SU-DHL-6 (cell line): ENCODE measurements around the gene PRKAB1.

Experiments
- H2AFZ ChIP-seq: fragments of 200-600 bp; sonication (generic); 2 replicates; pipeline ENCODE4 v1.6.1; 2014; ENCODE audit warnings: low read depth, mild to moderate bottlenecking, moderate library complexity, mixed read lengths, antibody characterized with exemption, low read length; ENCODE audit not compliant: severe bottlenecking
- H3F3A ChIP-seq: fragments of 200-600 bp; shearing (Covaris generic); 2 replicates; pipeline ENCODE4 v1.6.0; 2016; ENCODE audit warnings: antibody characterized with exemption, mild to moderate bottlenecking; ENCODE audit not compliant: insufficient read depth
- H3K27ac ChIP-seq: fragments of 200-600 bp; sonication (generic); 2 replicates; pipeline ENCODE4 v1.5.1; 2016; ENCODE audit warnings: low read depth, mild to moderate bottlenecking, low read length, moderate library complexity, mixed read lengths
- H3K27me3 ChIP-seq: fragments of 200-600 bp; sonication (generic), shearing (Covaris generic); 2 replicates; pipeline ENCODE4 v1.6.0; 2014; ENCODE audit warnings: mild to moderate bottlenecking, low read length
- H3K36me3 ChIP-seq: fragments of 200-600 bp; sonication (generic); 2 replicates; pipeline ENCODE4 v1.6.1; 2014; ENCODE audit warnings: mild to moderate bottlenecking, low read length, mixed read lengths
- H3K4me2 ChIP-seq: fragments of 300-600, 200-600 bp; shearing (Covaris generic), sonication (generic); 2 replicates; pipeline ENCODE4 v1.6.0; 2014; ENCODE audit warnings: low read length, low read depth, mild to moderate bottlenecking; ENCODE audit not compliant: poor library complexity, severe bottlenecking
- H3K4me3 ChIP-seq: fragments of 200-600 bp; sonication (generic); 2 replicates; pipeline ENCODE4 v1.5.1; 2014; ENCODE audit warnings: antibody characterized with exemption, low read length, mild to moderate bottlenecking, mixed read lengths; ENCODE audit not compliant: insufficient read depth, poor library complexity, severe bottlenecking
- H3K79me2 ChIP-seq: fragments of 200-600 bp; sonication (generic); 2 replicates; pipeline ENCODE4 v1.6.1; 2014; ENCODE audit warnings: mild to moderate bottlenecking, low read length, moderate library complexity; ENCODE audit not compliant: insufficient read depth
- H3K9ac ChIP-seq: fragments of 200-600 bp; sonication (generic); 2 replicates; pipeline ENCODE4 v1.7.0; 2014; ENCODE audit warnings: mild to moderate bottlenecking, low read length
- H3K9me2 ChIP-seq: fragments of 200-600 bp; sonication (generic); replicated peaks from 2 replicates; pipeline ENCODE4 v1.6.1; 2014; ENCODE audit warnings: low read length; ENCODE audit not compliant: insufficient read depth
- H3K9me3 ChIP-seq: fragments of 200-600 bp; sonication (generic); 2 replicates; pipeline ENCODE4 v1.6.1; 2014; ENCODE audit warnings: low read length, mixed read lengths; ENCODE audit not compliant: insufficient read depth
- H4K20me1 ChIP-seq: fragments of 200-600 bp; sonication (generic); 2 replicates; pipeline ENCODE4 v1.6.1; 2014; ENCODE audit warnings: low read depth, mild to moderate bottlenecking, antibody characterized with exemption, low read length, moderate library complexity, mixed read lengths
- CTCF ChIP-seq: fragments of 200-600 bp; sonication (generic); IDR thresholded peaks from one replicate; pipeline ENCODE4 v1.5.1; 2017; ENCODE audit warnings: antibody characterized with exemption, mild to moderate bottlenecking, low read length, moderate library complexity; ENCODE audit not compliant: insufficient read depth, poor library complexity, severe bottlenecking
- EZH2phosphoT487 ChIP-seq: fragments of 200-600 bp; sonication (generic), shearing (Covaris generic); conservative IDR thresholded peaks from 2 replicates; pipeline ENCODE4 v1.6.1; 2018; ENCODE audit warnings: mild to moderate bottlenecking, antibody characterized with exemption, low read length, moderate library complexity, mixed read lengths

Gene PRKAB1

GRCh38 chr12:119683816-119684215 is 15.9 kb downstream of the PRKAB1 start:
- no peaks in the 10 kb centered on the region for H3K9me2 ChIP-seq
- peaks cover 16% of the 10 kb centered on the region for H3F3A ChIP-seq
- no peaks in the 10 kb centered on the region for H3K9me3 ChIP-seq
- H3K27me3 ChIP-seq = no peaks in the 10 kb centered on the region
- H3K4me2 ChIP-seq = no peak overlapping the region
- no peak overlapping the region for H3K9ac ChIP-seq
- H3K79me2 ChIP-seq = no peaks in the 10 kb centered on the region
- H3K4me3 ChIP-seq = no peak overlapping the region
- peaks cover 4% of the 10 kb centered on the region; the same call in 1 of the 2 replicates for H3K36me3 ChIP-seq
- no peak overlapping the region for H3K27ac ChIP-seq
- H2AFZ ChIP-seq = no peak overlapping the region
- no peaks in the 10 kb centered on the region for H4K20me1 ChIP-seq
- TF ChIP-seq EZH2phosphoT487 (no peak), CTCF (no peak)

DNA sequence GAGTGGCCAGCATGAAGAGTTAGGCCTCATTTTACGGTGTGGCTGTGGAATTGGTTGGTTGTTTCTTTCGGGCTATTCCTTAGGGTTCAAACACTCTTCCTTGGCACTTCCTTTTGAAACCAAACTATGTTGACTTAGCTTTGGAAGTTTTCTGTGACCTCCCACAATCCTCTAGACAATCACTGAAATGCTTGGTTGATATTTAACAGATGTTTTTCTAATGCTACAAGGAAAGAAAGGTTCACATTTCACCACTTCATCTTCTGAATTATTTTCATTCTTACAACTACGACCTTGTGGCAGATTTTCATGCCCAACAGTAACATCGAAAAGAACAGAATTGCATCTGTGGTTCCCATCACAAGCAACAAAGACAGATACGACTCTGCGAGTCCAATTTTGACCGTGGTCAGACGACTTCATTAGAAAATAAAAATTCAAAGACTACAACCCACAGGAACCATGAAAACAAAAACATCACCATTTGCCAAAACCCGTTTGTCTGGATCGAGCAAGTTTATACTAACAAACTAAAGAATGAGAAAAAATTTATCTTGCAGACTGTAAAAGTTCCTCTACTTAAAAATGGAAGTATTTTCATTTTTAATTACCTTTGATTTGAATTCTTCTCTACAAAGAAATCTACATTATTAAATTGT is 16.9 kb downstream of the PRKAB1 start:
- H4K20me1 ChIP-seq = no peaks in the 10 kb centered on the region
- H3K9ac ChIP-seq = no peak overlapping the region
- H3K9me2 ChIP-seq = no peaks in the 10 kb centered on the region
- no peaks in the 10 kb centered on the region for H3K36me3 ChIP-seq
- H3F3A ChIP-seq = peaks cover 16% of the 10 kb centered on the region
- TF ChIP-seq CTCF (no peak), EZH2phosphoT487 (no peak)
- no peak overlapping the region for H2AFZ ChIP-seq
- no peaks in the 10 kb centered on the region for H3K9me3 ChIP-seq
- H3K4me3 ChIP-seq = no peak overlapping the region
- H3K4me2 ChIP-seq = no peak overlapping the region
- H3K79me2 ChIP-seq = no peaks in the 10 kb centered on the region
- no peaks in the 10 kb centered on the region for H3K27me3 ChIP-seq
- H3K27ac ChIP-seq = no peak overlapping the region

DNA sequence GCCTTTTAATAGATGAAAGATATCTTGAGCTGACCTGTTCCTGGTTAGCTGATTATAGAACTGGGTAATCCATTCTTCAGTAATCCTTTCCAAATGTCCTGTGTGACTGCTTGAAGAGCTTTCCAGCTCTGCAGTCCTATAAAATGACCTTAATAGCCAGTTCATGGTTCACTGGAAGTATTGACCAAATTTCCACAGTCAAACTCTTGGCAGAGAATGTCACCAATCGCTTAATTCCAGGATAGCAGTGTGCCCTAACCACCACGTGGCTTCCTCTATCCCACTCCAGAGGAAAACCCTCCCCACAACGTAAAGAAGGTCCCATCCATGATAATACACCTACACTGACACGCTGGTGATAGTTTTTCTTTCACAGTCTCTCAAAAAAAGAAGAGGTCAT is 17.4 kb downstream of the PRKAB1 start:
- Histone ChIP-seq H3K9me2 (no peaks in the 10 kb centered on the region), H3K27me3 (no peaks in the 10 kb centered on the region), H3K36me3 (no peaks in the 10 kb centered on the region)

GRCh38 chr12:119686355-119686754 is 18.4 kb downstream of the PRKAB1 start:
- H3K9me3 ChIP-seq = no peaks in the 10 kb centered on the region
- no peak overlapping the region for H2AFZ ChIP-seq
- H3K36me3 ChIP-seq = no peaks in the 10 kb centered on the region
- H3K4me3 ChIP-seq = no peak overlapping the region
- no peaks in the 10 kb centered on the region for H3K79me2 ChIP-seq
- no peaks in the 10 kb centered on the region for H3K9me2 ChIP-seq
- H4K20me1 ChIP-seq = no peaks in the 10 kb centered on the region
- no peaks in the 10 kb centered on the region for H3K27me3 ChIP-seq
- TF ChIP-seq EZH2phosphoT487 (no peak), CTCF (no peak)
- H3K4me2 ChIP-seq = no peak overlapping the region
- H3K9ac ChIP-seq = no peak overlapping the region
- H3K27ac ChIP-seq = no peak overlapping the region
- peaks cover 16% of the 10 kb centered on the region for H3F3A ChIP-seq

More for the DNA sequence above, 17.4 kb downstream of the PRKAB1 start:
- Histone ChIP-seq H3F3A (peaks cover 16% of the 10 kb centered on the region), H3K79me2 (no peaks in the 10 kb centered on the region), H2AFZ (no peak overlapping the region), H3K9ac (no peak overlapping the region), H3K4me2 (no peak overlapping the region), H4K20me1 (no peaks in the 10 kb centered on the region), H3K4me3 (no peak overlapping the region), H3K9me3 (no peaks in the 10 kb centered on the region), H3K27ac (no peak overlapping the region)
- TF ChIP-seq EZH2phosphoT487 = no peak
